AG08396 (cell line): ENCODE results near the gene HOXA5.
A peak's percentile ranks its signal among the peaks of the same experiment; 100 is the strongest.

Experiments used
- DNase-seq: peaks from one replicate; pipeline ENCODE4 v3.0.0; 2012; ENCODE audit warnings: low spot score, mixed read lengths

HOXA5 gene

DNA sequence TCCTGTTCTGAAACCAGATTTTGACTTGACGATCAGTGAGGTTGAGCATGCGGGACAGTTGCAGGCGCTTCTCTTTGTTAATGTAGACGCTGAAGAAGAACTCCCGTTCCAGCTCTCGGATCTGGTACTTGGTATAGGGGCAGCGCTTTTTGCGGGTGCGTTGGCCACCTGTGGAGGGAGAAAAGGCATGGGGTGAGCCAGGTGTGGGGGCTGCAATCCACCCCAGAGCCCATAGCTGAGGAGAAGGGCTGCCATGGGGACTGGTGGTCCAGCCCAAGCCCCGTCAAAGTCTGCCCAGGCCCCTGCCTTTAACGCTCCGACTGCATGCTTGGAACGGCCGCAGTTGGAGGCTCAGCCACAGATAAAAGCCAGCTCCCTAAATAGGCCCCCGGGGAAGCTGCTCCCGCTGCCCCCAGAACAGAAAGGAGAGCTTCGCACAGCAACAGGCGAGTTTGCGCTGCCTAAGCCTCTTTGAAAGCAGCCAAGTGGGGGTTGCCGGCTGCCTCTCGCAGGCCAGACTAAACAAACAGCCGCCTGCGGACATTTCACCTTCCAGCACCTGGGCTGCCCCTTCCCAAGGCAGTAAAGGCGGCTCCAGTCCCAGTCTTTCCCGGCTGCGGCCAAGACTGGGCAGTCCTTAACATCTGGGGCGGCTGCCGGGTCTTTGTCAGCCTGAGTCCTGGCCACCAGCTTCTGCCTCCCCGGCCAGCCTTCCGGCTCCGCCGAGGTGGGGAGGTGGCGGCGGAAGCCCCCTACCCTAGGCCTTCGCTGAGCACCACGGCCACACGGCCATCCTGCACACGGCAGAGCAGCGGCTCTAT lies 39.6 kb upstream of the HOXA5 start:
- no peak for DNase-seq

DNA sequence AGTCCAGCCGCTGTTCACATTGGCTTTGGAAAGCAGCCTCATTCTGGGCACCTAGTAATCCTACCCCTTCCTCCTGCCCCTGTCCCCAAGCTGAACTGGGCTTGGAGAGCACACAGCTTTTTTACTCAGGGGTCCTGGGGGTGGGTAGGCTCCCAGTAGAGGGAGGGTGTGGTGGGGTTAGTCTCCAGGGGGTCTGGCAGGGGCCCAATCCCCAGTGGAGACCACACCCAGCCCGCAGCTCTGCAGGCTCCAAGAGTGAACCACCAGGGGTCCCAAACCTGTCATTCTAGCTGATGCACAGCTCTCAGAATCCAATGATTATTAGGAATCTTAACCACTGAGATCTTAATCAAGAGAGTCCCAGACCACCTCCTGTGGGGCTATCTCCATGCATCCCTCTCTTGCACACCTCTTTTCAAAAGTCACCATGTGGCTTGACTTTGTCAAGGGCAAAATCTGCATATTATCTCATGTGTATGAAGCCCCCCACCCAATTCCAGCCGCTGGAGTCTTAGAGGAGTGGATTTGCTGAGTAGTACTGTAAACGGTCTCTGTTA lies 38.9 kb upstream of the HOXA5 start:
- no peak for DNase-seq

- DNase-seq = no peak
Observed at GRCh38 chr7:27181795-27182275, 38.4 kb upstream of the HOXA5 start.

DNA sequence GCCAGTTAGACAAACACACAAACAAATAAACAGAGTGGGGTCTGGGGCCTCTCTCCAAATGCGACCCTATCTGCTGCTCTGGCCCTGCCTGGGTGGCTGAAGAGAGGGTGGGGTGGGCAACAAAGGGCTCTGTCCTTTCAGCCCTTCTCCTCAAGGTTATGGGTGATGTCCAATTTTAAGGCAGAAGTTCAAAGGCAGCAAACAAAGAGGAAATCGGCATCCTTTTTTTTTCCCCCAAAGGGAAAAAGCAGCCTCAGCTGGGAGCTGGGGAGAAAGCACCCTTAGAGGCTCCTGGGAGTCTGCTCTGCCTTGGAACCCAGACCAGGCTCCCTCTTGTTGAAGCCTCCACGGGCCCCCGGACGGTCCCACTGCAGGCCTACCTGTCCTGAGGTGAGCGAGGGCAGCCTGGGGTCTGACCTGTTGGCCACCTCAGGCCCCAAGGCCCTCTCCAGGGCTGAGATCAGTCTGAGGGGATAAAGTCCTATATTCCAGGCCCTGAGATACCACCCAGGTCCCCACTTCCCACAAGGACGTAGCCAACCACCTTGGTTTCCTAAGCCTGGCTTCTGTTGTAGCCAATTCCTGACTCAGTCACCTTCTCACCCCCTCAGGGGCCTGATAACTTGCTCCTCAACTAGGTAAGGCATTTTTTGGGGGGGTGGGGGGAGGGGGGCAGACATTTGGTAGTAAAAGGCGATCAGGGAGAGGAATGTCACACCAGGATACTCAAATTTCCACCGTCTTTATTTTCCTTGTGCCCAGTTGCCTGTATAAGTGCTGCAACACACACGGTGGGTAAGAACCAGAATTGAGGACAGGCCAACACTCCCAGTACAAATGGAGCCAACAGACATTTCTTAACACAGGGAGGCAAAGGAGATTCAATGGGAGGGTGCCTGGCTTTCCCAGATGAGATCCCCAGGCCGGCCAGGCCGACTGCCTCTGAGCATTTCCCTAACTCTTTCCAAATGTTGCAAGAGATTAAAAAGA lies 37.2 kb upstream of the HOXA5 start:
- no peak for DNase-seq

- DNase-seq = peak; percentile 94
Observed at GRCh38 chr7:27179503-27180430, 36.3 kb upstream of the HOXA5 start.

DNA sequence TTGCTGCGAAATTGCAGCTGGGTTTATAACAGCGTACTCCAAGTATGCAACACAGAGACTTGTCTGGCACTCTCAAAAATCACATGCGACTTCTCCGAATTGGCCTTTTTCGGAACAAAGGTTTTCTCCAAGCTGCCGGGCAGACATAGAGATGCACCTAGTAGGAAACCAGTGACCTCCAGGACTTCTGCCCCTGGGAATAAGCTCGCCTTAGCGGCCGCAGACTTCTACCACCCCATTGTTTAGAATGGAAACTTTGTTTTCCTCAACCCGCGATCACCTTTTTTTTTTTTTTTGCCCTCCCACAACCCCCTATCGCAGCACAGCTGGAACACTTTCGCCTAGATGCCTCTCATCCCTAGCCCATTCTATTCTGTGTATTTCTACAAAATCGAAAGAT lies 35.5 kb upstream of the HOXA5 start:
- DNase-seq = no peak

DNA sequence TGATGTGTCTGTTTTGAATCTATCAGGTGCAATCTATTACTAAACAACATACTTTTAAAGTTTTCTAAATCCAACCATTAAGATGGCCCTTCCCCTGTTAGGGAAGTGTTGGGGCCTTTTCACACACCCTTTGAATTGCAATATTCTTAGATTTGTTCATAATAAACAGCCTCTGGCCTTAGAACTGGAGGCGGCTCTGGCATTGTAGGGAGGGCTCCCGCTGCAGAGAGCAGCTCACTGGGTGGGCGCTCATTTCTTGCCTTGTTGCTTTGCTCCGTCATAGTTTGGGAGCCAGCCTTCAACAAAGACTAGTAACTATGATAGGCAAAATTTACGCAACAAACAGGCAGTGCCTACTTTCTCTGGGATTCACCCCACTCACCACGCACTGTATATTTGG lies 34.9 kb upstream of the HOXA5 start:
- DNase-seq = no peak

DNA sequence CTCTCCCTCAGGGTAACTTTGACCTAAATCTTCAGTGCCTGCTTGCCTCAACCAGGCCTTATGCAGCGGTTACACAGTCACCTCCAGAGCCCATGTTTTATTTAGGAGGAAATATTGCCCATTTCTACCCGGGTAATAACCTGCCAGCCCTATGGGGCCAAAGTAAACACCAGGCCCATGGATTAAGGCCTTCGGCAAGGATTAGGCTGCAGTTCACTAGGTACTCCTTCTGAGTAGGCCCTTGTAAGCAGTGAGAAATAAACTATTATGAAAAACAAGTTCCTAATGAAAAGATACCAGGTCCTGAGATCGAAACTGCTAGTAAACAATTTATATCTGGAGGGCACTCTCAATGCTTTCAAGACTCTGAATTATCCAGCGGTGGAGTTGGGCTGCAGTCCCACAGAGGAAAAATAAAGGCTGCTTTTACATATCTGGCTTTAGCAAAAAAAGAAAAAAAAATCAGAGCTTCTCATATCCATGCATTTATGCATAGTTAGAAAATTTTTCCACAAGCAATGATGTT lies 34.4 kb upstream of the HOXA5 start:
- no peak for DNase-seq

DNA sequence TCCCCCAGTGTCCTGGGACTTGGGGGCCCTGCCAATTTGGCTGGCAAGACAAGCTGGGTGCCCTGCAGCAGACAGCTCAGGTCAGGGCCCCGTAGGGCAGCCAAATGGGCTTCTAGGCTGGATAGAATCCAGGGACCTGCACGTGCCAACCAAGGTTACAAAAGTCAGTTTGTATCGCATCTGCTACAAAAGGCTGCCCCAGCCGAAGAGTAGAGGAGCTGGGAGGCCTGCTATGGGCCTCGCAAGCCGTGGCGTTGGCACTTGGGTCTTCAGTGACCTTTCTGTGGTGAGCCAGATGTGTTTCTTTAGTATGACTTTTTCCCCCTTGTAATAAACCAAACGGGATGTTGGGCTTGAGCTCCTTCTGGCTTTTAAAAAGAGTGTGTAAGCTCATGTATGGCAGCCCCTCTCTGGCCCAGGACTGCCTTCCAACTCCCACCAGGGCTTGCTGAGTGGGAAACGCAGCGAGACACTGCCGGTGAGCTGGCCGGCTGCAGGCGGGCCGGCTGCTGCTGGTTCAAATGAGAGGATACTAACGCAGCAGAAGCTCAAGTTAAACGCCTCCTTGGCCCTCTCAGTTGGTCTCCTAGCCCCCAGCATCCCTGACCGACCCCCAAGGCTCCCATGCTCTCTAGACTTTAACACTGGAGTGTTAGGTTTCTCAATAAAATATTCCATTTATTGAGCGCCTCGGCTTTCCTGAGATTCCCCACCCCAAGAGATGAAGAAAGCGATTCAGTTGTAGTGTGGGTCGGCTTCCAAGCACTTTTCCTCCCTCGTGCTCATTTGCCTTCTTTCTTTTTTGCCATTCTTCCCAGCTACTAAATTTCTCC lies 33.7 kb upstream of the HOXA5 start:
- DNase-seq = no peak

- DNase-seq = no peak
Observed at GRCh38 chr7:27176524-27176845, 33.0 kb upstream of the HOXA5 start.

- DNase-seq = no peak
Observed at GRCh38 chr7:27175626-27176523, 32.4 kb upstream of the HOXA5 start.

DNA sequence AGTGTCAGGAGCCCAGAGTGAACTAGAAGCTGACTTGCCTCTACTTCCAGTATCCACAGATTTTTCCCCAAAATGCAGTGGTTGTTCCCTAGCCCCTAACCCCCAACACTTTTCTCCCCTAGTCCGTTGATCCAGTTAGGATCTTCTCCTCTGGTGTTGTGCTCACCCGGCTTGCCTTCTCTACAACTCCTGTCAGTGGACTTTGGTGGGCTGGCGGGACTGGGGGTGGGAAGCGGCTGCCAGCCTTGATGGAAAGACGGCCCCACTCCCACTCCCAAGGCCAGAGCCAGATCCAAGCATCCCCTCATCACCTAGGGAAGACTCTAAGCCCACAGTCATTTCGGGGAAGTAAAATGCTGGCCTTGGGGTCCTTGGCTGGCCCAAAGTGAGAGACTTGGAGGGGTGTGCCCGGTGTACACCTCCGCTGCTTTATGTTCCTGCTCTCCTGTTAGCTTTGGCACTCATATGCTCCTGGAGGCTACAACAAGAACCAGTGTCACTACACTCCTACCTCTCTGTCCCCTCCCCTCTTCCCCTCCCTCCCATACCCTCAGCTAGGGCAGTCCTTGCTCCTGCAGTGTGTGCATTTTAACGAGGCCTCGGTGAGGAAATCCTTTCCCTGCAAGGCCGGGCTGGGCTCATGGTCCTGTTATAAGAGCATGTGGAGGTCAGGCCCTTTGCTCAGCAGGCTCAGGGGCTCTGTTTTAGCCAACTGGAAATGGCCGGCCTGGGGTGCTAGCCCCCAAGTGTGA lies 31.6 kb upstream of the HOXA5 start:
- DNase-seq = no peak

DNA sequence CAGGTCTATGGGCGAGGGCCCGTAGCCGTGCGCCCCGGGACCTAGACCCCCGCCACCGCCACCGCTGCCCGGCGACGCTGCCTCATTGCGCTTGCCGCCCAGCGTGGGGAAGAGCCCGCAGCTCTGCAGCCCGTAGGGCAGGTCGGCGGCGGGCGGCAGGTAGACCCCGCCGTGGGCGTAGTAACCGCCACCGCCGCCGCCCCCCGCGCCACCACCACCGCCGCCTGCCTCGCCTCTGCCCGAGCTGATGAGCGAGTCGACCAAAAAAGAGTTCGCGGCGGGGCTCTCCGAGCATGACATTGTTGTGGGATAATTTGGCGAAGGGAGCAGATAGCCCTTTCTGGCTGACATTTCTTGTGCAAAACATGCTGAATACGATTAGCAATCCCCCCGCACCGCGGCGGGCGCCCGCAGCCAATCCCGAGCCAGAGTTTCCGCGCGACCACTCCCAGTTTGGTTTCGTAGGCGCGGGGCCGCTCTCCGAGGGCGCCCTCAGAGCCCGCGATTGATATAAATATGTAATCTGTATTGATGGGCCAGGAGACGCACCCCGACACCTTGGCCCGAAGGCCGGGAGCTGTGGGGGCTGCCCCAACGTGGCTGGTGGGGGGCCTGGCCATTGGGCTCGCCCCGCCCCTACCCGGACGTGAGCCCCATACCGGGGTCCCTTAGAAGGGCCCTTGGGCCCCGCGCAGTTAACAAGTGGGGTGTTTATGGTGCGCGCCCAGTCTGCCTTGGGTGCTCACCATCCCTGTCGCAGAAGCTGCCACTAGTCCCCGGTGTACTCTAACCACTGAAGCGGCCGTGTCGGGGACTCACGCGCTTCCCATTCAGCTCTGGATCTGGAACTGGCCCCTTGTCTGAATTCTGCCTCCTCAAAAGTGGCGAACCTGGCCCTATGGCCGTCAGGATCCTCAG lies 30.7 kb upstream of the HOXA5 start, which contains the start of gene HOXA10:
Gene HOXA10 (minus strand): TSS at position 365 of the 918 bp plus-strand sequence. CDS start 14 bp downstream, at position 351.
- no peak for DNase-seq

DNA sequence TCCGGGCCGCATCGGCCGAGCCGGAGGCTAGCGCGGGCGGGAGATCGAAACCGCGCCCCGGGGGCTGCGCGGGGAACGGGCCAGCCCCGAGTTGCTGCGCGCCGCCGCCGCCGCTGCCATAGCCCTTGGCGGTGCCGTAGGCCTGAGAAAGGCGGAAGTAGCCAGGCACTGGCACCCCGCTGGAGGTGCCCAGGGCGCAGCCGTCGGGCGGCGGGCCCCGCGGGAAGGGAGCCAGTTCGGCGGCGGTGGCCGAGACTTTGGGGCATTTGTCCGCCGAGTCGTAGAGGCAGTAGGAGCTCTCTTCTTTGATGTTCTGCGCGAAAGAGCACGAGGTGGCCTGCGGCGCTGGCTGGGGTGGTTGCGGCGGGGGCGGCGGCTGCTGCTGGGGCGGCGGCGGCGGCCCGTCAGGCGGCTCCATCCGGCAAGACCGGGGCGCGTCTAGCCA lies 30.1 kb upstream of the HOXA5 start:
- no peak for DNase-seq

- peak; percentile 63 for DNase-seq
Observed at GRCh38 chr7:27172823-27173510, 29.5 kb upstream of the HOXA5 start.

DNA sequence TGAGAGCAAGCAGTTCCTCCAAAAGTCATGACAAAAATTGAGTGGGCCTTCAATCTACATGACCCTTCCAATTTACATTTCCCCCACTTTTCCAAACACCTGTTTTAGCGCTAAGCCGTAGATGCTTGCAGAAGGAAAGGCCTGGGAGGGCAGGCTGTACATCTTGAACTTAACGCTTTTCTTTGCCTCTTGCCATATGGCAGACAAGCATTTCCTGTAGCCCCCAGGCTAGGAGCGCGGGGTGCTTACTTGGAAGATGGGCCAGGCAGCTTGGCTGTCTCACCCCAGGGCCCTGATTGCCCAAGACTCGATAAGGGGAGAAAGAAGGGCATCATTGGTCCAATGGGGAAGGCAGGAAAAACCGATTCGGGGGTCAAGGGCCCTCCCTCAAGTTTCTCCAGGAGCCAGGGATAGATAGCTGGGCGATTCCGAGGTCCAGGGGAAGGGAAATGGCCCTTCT lies 28.9 kb upstream of the HOXA5 start:
- no peak for DNase-seq
